PC-9 (cell line): ENCODE results near the gene ZFP57.

ENCODE experiments used
- CTCF ChIP-seq: fragments of 200-600 bp; sonication (generic); conservative IDR thresholded peaks from 2 replicates; pipeline ENCODE4 v1.6.1; 2017; ENCODE audit warnings: mixed run types, antibody characterized with exemption, mild to moderate bottlenecking, moderate library complexity
- EZH2 ChIP-seq: fragments of 200-600 bp; sonication (generic); IDR thresholded peaks from 2 replicates; pipeline ENCODE4 v1.8.0; 2017; ENCODE audit warnings: antibody characterized with exemption, low read depth

- TF ChIP-seq CTCF: no peak
- TF ChIP-seq EZH2: no peak
Measured at GRCh38 chr6:29656798-29657197, 24.2 kb downstream of the ZFP57 start, which contains the start of gene MOG.
